ENCODE data around the gene PHACTR3. TPM values are rescaled to one million over a fixed set of nuclear protein-coding genes. Genes with fewer than 3 reads are reported as not detected.

PHACTR3 gene
- total RNA-seq, 3 donors from 2014 or later, result 0.41 to 3.4 (median 1.1) TPM

GRCh38 chr20:59640267-59640666, 35.9 kb downstream of the PHACTR3 start:
- ATAC-seq, result no peak
- DNase-seq, result no peak
- H3K36me3 ChIP-seq (ENCODE audit: low read depth), result no peaks in the 10 kb centered on the region
- no peaks in the 10 kb centered on the region for H3K4me1 ChIP-seq (ENCODE audit: low read depth)
- intact Hi-C loops (cut with DNase I, micrococcal nuclease), result no loop called here
- H3K4me3 ChIP-seq, result no peak overlapping the region
- TF ChIP-seq, protein P1, sequence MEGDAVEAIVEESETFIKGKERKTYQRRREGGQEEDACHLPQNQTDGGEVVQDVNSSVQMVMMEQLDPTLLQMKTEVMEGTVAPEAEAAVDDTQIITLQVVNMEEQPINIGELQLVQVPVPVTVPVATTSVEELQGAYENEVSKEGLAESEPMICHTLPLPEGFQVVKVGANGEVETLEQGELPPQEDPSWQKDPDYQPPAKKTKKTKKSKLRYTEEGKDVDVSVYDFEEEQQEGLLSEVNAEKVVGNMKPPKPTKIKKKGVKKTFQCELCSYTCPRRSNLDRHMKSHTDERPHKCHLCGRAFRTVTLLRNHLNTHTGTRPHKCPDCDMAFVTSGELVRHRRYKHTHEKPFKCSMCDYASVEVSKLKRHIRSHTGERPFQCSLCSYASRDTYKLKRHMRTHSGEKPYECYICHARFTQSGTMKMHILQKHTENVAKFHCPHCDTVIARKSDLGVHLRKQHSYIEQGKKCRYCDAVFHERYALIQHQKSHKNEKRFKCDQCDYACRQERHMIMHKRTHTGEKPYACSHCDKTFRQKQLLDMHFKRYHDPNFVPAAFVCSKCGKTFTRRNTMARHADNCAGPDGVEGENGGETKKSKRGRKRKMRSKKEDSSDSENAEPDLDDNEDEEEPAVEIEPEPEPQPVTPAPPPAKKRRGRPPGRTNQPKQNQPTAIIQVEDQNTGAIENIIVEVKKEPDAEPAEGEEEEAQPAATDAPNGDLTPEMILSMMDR (IDR thresholded peaks at IDR 0.05), result no peak
- no peaks in the 10 kb centered on the region for H3K9me3 ChIP-seq

DNA sequence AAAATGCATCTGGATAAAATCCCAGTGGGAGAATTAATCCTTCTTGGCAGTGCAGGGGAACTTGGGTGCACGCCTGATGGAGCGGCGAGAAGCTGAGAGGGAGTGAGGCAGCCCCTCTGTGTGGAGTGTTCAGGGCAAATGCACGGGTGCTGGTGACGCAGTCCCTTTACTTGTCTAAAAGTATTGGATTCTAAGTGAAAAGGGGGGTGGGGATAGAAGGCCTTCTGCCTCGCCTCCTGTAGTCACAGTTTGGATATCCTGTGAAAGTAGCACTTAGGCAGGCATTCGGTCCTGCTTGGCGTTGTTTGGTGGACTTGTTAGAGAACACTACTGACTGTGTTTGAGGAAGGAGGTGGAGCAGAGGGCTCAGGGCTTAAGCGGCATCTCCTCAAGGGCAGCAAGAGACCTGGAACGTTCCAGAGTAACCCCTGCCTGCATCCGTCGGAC, 39.3 kb downstream of the PHACTR3 start:
- Histone ChIP-seq H3K4me3 (no peak overlapping the region), H3K9me3 (no peaks in the 10 kb centered on the region), H3K36me3 (ENCODE audit: low read depth) (no peaks in the 10 kb centered on the region), H3K4me1 (ENCODE audit: low read depth) (no peaks in the 10 kb centered on the region)
- TF ChIP-seq, protein P1 (IDR thresholded peaks at IDR 0.05), result no peak
- no peak for DNase-seq
- intact Hi-C loops (cut with DNase I, micrococcal nuclease), result no loop called here
- ATAC-seq, result no peak

GRCh38 chr20:59644371-59644939, 40.1 kb downstream of the PHACTR3 start:
- Histone ChIP-seq H3K9me3 (no peaks in the 10 kb centered on the region), H3K4me3 (no peak overlapping the region), H3K36me3 (ENCODE audit: low read depth) (no peaks in the 10 kb centered on the region), H3K4me1 (ENCODE audit: low read depth) (no peaks in the 10 kb centered on the region)
- no peak for DNase-seq
- TF ChIP-seq, protein P1 (IDR thresholded peaks at IDR 0.05), result no peak
- intact Hi-C loops (cut with DNase I, micrococcal nuclease), result no loop called here
- ATAC-seq, result no peak

DNA sequence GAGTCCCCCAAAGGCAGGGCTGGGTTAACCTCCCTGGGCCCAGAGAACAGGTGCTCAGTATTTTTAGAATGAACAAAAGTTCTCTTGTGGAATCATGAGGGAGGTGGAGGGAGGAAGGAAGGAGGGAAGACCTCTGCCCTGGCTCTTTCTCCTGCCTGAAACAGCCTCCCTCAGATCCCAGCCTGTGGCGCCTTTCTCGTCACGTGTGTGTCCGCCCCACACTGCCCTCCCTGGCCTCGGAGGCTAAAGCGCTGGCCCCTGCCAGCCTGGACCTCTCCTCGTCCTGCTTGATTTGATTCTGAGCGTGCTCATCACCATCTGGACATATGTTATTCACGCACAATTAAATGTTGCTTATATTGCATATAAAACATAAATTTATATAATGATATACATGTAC, 40.9 kb downstream of the PHACTR3 start:
- no peaks in the 10 kb centered on the region for H3K36me3 ChIP-seq (ENCODE audit: low read depth)
- no peak for DNase-seq
- TF ChIP-seq, protein P1 (IDR thresholded peaks at IDR 0.05), result no peak
- intact Hi-C loops (cut with DNase I, micrococcal nuclease), result no loop called here
- H3K9me3 ChIP-seq, result no peaks in the 10 kb centered on the region
- H3K4me1 ChIP-seq (ENCODE audit: low read depth), result no peaks in the 10 kb centered on the region
- no peak for ATAC-seq
- H3K4me3 ChIP-seq, result no peak overlapping the region

- intact Hi-C loops (cut with DNase I, micrococcal nuclease), result no loop called here
- H3K4me1 ChIP-seq (ENCODE audit: low read depth), result no peaks in the 10 kb centered on the region
- TF ChIP-seq, protein P1 (IDR thresholded peaks at IDR 0.05), result no peak
- ATAC-seq (no peak), DNase-seq (no peak)
- H3K9me3 ChIP-seq, result no peaks in the 10 kb centered on the region
- H3K36me3 ChIP-seq (ENCODE audit: low read depth), result no peaks in the 10 kb centered on the region
- H3K4me3 ChIP-seq, result no peak overlapping the region
Measured at GRCh38 chr20:59645761-59646171, 41.4 kb downstream of the PHACTR3 start.

DNA sequence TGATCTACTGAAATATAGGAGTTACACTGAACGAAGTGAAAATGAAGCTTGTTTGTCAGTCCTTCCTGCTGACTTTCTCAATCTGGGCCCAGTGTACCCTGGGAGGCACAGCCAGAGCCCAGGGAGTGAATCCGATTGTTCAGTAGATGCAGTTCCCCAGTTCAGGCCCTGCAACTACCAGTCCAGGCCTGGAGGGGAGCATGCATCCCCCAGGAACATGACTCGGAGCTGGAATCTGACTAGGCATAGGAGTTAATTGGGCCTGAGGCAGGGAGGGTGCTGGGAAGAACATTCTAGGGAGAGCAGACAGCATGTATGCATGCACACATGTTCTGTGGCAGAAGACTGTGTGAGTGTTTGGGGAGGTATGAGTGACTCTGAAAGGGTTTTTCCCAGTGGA, 42.1 kb downstream of the PHACTR3 start:
- intact Hi-C loops (cut with DNase I, micrococcal nuclease), result no loop called here
- TF ChIP-seq, protein P1 (IDR thresholded peaks at IDR 0.05), result no peak

More for the DNA sequence above, 42.1 kb downstream of the PHACTR3 start:
- Histone ChIP-seq H3K9me3 (no peaks in the 10 kb centered on the region), H3K4me1 (ENCODE audit: low read depth) (no peaks in the 10 kb centered on the region), H3K4me3 (no peak overlapping the region), H3K36me3 (ENCODE audit: low read depth) (no peaks in the 10 kb centered on the region)
- ATAC-seq (no peak), DNase-seq (no peak)
